Endothelial cell (in vitro differentiated cells): ENCODE measurements around the gene USP7. TPM values are rescaled to one million over a fixed set of nuclear protein-coding genes. Genes with fewer than 3 reads are reported as not detected.

ENCODE experiments used
- DNase-seq: peaks from one replicate; pipeline ENCODE4 v3.0.0; 2021; ENCODE audit warnings: low spot score
- H3K27ac Mint-ChIP-seq: one replicate; pipeline ENCODE4 v1.8.0; 2021; ENCODE audit warnings: mixed read lengths, inconsistent platforms; ENCODE audit not compliant: unreplicated experiment
- H3K27me3 Mint-ChIP-seq: one replicate; pipeline ENCODE4 v1.8.0; 2021; ENCODE audit warnings: mild to moderate bottlenecking, moderate library complexity, mixed read lengths, inconsistent platforms; ENCODE audit not compliant: unreplicated experiment
- H3K36me3 Mint-ChIP-seq: one replicate; pipeline ENCODE4 v1.8.0; 2021; ENCODE audit warnings: mild to moderate bottlenecking, low read depth, mixed read lengths, inconsistent platforms; ENCODE audit not compliant: unreplicated experiment
- H3K4me1 Mint-ChIP-seq: one replicate; pipeline ENCODE4 v1.8.0; 2021; ENCODE audit warnings: mild to moderate bottlenecking, mixed read lengths, inconsistent platforms; ENCODE audit not compliant: unreplicated experiment
- H3K4me3 Mint-ChIP-seq: one replicate; pipeline ENCODE4 v1.8.0; 2021; ENCODE audit warnings: mild to moderate bottlenecking, mixed read lengths, inconsistent platforms; ENCODE audit not compliant: unreplicated experiment
- H3K9me3 Mint-ChIP-seq: one replicate; pipeline ENCODE4 v1.8.0; 2021; ENCODE audit warnings: mixed read lengths, inconsistent platforms; ENCODE audit not compliant: unreplicated experiment
- CTCF ChIP-seq: fragments of 200-600 bp; sonication (generic); IDR thresholded peaks from one replicate; pipeline ENCODE4 v1.5.0; 2021; ENCODE audit warnings: antibody characterized with exemption; ENCODE audit not compliant: unreplicated experiment
- total RNA-seq: library from RNA; stranded (reverse); fragmentation: NEBNext Ultra II Directional; extraction: Animal tissue kit (Norgen Biotek cat#: 25700); gene quantifications from one replicate; pipeline ENCODE4 v1.2.1, GENCODE V29; 2021; ENCODE audit not compliant: unreplicated experiment

Gene USP7
- total RNA-seq, 1 donor from 2014 or later = 122 TPM

- H3K27ac Mint-ChIP-seq = no peak overlapping the region
Observed at GRCh38 chr16:8967132-8967821, 3.6 kb upstream of the USP7 start.

GRCh38 chr16:8966817-8967131 is 3.1 kb upstream of the USP7 start:
- no peak for TF ChIP-seq CTCF
- no peak overlapping the region for H3K4me3 Mint-ChIP-seq
- peaks cover 7% of the 10 kb centered on the region for H3K4me1 Mint-ChIP-seq
- DNase-seq = no peak
- peaks cover 10% of the 10 kb centered on the region for H3K36me3 Mint-ChIP-seq
- no peaks in the 10 kb centered on the region for H3K9me3 Mint-ChIP-seq
- H3K27ac Mint-ChIP-seq = no peak overlapping the region
- H3K27me3 Mint-ChIP-seq = peaks cover 15% of the 10 kb centered on the region

More at GRCh38 chr16:8967132-8967821, 3.6 kb upstream of the USP7 start:
- Mint-ChIP-seq H3K27me3 (peaks cover 10% of the 10 kb centered on the region), H3K4me3 (no peak overlapping the region), H3K4me1 (peaks cover 2% of the 10 kb centered on the region), H3K36me3 (peaks cover 5% of the 10 kb centered on the region), H3K9me3 (no peaks in the 10 kb centered on the region)
- no peak for DNase-seq
- TF ChIP-seq CTCF = no peak

GRCh38 chr16:8964462-8964861 is 756 bp upstream of the USP7 start:
- DNase-seq = no peak
- H3K9me3 Mint-ChIP-seq = no peaks in the 10 kb centered on the region
- H3K27me3 Mint-ChIP-seq = peaks cover 16% of the 10 kb centered on the region
- peak overlapping the region; percentile 85 for H3K27ac Mint-ChIP-seq
- H3K4me3 Mint-ChIP-seq = peak overlapping the region; percentile 90
- TF ChIP-seq CTCF = no peak
- peaks cover 24% of the 10 kb centered on the region for H3K4me1 Mint-ChIP-seq
- H3K36me3 Mint-ChIP-seq = peaks cover 10% of the 10 kb centered on the region

- H3K9me3 Mint-ChIP-seq = no peaks in the 10 kb centered on the region
- TF ChIP-seq CTCF = no peak
- H3K27ac Mint-ChIP-seq = no peak overlapping the region
- H3K4me1 Mint-ChIP-seq = peaks cover 37% of the 10 kb centered on the region
- H3K4me3 Mint-ChIP-seq = no peak overlapping the region
- peaks cover 16% of the 10 kb centered on the region for H3K27me3 Mint-ChIP-seq
- DNase-seq = peak; percentile 16
- H3K36me3 Mint-ChIP-seq = peaks cover 10% of the 10 kb centered on the region
Observed at GRCh38 chr16:8963010-8963820, 491 bp downstream of the USP7 start.
